Neural cell (in vitro differentiated cells): ENCODE measurements around the gene VMP1.

Experiments used
- EP300 ChIP-seq: fragments of 450-650 bp; conservative IDR thresholded peaks from 2 replicates; pipeline ENCODE4 v1.6.1; 2014; ENCODE audit warnings: antibody characterized with exemption, mild to moderate bottlenecking, moderate library complexity; ENCODE audit not compliant: poor library complexity, severe bottlenecking
- EZH2 ChIP-seq: fragments of 200-600, 300-800 bp; shearing (Covaris generic), sonication (generic); IDR thresholded peaks from 2 replicates; pipeline ENCODE4 v1.6.1; 2014; ENCODE audit warnings: antibody characterized with exemption, low read length, borderline replicate concordance, mild to moderate bottlenecking; ENCODE audit not compliant: insufficient read depth, poor library complexity, severe bottlenecking
- MXI1 ChIP-seq: fragments of 450-650 bp; conservative IDR thresholded peaks from 2 replicates; pipeline ENCODE4 v1.6.1; 2014; ENCODE audit warnings: antibody characterized with exemption, mild to moderate bottlenecking; ENCODE audit not compliant: poor library complexity, severe bottlenecking
- POLR2AphosphoS5 ChIP-seq: IDR thresholded peaks from 2 replicates; pipeline ENCODE4 v1.6.1; 2012
- RAD21 ChIP-seq: fragments of 450-650 bp; conservative IDR thresholded peaks from 2 replicates; pipeline ENCODE4 v1.6.1; 2014; ENCODE audit warnings: antibody characterized with exemption, mild to moderate bottlenecking, moderate library complexity
- SMC3 ChIP-seq: fragments of 450-650 bp; conservative IDR thresholded peaks from 2 replicates; pipeline ENCODE4 v1.6.1; 2014; ENCODE audit warnings: antibody characterized with exemption, mild to moderate bottlenecking, moderate library complexity; ENCODE audit not compliant: poor library complexity
- TAF1 ChIP-seq: IDR thresholded peaks from 2 replicates; pipeline ENCODE4 v1.6.1; 2012; ENCODE audit warnings: low read depth
- TF ChIP-seq, protein P1 (sequence below): fragments of 450-650 bp; IDR thresholded peaks from 2 replicates; pipeline ENCODE4 v1.5.1; 2014; ENCODE audit warnings: antibody characterized with exemption, mild to moderate bottlenecking, moderate library complexity; ENCODE audit not compliant: poor library complexity, severe bottlenecking
- TF ChIP-seq, protein P2 (sequence below): IDR thresholded peaks from 2 replicates; pipeline ENCODE4 v1.6.1; 2012; ENCODE audit warnings: borderline replicate concordance

DNA sequence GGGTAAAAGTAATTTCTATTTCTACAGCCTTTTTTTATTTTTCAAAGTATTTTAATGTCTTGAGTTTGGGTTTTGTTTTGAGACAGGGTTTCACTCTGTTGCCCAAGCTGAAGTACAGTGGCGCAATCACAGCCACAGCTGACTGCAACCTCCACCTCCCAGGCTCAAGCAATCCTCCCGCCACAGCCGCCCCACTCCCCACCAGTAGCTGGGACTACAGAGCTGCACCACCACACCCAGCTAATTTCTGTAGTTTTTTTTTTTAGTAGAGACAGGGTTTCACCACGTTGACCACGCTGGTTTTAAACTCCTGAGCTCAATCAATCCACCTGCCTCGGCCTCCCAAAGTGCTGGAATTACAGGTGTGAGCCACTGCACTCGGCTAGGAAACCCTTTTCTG, 141.3 kb downstream of the VMP1 start:
- TF ChIP-seq RAD21 (no peak), TAF1 (no peak), EZH2 (no peak), SMC3 (no peak), MXI1 (no peak), EP300 (no peak), POLR2AphosphoS5 (no peak)
- TF ChIP-seq, protein P1, sequence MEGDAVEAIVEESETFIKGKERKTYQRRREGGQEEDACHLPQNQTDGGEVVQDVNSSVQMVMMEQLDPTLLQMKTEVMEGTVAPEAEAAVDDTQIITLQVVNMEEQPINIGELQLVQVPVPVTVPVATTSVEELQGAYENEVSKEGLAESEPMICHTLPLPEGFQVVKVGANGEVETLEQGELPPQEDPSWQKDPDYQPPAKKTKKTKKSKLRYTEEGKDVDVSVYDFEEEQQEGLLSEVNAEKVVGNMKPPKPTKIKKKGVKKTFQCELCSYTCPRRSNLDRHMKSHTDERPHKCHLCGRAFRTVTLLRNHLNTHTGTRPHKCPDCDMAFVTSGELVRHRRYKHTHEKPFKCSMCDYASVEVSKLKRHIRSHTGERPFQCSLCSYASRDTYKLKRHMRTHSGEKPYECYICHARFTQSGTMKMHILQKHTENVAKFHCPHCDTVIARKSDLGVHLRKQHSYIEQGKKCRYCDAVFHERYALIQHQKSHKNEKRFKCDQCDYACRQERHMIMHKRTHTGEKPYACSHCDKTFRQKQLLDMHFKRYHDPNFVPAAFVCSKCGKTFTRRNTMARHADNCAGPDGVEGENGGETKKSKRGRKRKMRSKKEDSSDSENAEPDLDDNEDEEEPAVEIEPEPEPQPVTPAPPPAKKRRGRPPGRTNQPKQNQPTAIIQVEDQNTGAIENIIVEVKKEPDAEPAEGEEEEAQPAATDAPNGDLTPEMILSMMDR, result no peak
- TF ChIP-seq, protein P2, sequence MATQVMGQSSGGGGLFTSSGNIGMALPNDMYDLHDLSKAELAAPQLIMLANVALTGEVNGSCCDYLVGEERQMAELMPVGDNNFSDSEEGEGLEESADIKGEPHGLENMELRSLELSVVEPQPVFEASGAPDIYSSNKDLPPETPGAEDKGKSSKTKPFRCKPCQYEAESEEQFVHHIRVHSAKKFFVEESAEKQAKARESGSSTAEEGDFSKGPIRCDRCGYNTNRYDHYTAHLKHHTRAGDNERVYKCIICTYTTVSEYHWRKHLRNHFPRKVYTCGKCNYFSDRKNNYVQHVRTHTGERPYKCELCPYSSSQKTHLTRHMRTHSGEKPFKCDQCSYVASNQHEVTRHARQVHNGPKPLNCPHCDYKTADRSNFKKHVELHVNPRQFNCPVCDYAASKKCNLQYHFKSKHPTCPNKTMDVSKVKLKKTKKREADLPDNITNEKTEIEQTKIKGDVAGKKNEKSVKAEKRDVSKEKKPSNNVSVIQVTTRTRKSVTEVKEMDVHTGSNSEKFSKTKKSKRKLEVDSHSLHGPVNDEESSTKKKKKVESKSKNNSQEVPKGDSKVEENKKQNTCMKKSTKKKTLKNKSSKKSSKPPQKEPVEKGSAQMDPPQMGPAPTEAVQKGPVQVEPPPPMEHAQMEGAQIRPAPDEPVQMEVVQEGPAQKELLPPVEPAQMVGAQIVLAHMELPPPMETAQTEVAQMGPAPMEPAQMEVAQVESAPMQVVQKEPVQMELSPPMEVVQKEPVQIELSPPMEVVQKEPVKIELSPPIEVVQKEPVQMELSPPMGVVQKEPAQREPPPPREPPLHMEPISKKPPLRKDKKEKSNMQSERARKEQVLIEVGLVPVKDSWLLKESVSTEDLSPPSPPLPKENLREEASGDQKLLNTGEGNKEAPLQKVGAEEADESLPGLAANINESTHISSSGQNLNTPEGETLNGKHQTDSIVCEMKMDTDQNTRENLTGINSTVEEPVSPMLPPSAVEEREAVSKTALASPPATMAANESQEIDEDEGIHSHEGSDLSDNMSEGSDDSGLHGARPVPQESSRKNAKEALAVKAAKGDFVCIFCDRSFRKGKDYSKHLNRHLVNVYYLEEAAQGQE, result no peak
